Activated CD8-positive, alpha-beta memory T cell treated with anti-CD3 and anti-CD28 coated beads for 48 hours (primary cell): ENCODE measurements around the gene FRMD4A.
"Not testable (repeated sequence)": the region's sequence is repeated elsewhere in the genome, so short reads cannot be mapped to it uniquely, and the experiment has no call there.

ENCODE experiments used
- DNase-seq, 3 experiments: peaks; one replicate each; pipeline ENCODE4 v3.0.0-alpha.2; 2020; ENCODE audit warnings: low read depth in 2 of 3, low spot score in 2 of 3

FRMD4A gene

GRCh38 chr10:13860886-13861285, 469.8 kb downstream of the FRMD4A start:
- no peak for DNase-seq

GRCh38 chr10:13859979-13860654, 470.6 kb downstream of the FRMD4A start:
- no peak for DNase-seq

- no peak for DNase-seq
Measured at GRCh38 chr10:13858709-13859108, 472.0 kb downstream of the FRMD4A start.

GRCh38 chr10:13857451-13857850, 473.3 kb downstream of the FRMD4A start:
- no peak for DNase-seq

GRCh38 chr10:13853854-13854253, 476.9 kb downstream of the FRMD4A start:
- no peak for DNase-seq

- DNase-seq = no peak
Measured at GRCh38 chr10:13852872-13853271, 477.9 kb downstream of the FRMD4A start.

GRCh38 chr10:13851906-13852305, 478.8 kb downstream of the FRMD4A start:
- no peak for DNase-seq

- DNase-seq = no peak
Measured at GRCh38 chr10:13848520-13849445, 481.9 kb downstream of the FRMD4A start.

- no peak for DNase-seq
Measured at GRCh38 chr10:13847201-13847631, 483.5 kb downstream of the FRMD4A start.

GRCh38 chr10:13845897-13846296, 484.8 kb downstream of the FRMD4A start:
- no peak for DNase-seq

- no peak for DNase-seq
Measured at GRCh38 chr10:13844651-13845050, 486.1 kb downstream of the FRMD4A start.

- DNase-seq = no peak
Measured at GRCh38 chr10:13842117-13842516, 488.6 kb downstream of the FRMD4A start.

- DNase-seq = no peak
Measured at GRCh38 chr10:13840036-13840435, 490.7 kb downstream of the FRMD4A start.

GRCh38 chr10:13839430-13839990, 491.2 kb downstream of the FRMD4A start:
- no peak for DNase-seq

- DNase-seq = no peak
Measured at GRCh38 chr10:13839030-13839429, 491.7 kb downstream of the FRMD4A start.

GRCh38 chr10:13837966-13838365, 492.8 kb downstream of the FRMD4A start:
- no peak for DNase-seq

- DNase-seq = no peak
Measured at GRCh38 chr10:13834581-13835286, 496.0 kb downstream of the FRMD4A start.

GRCh38 chr10:13831711-13832141, 499.0 kb downstream of the FRMD4A start:
- DNase-seq = no peak

- no peak for DNase-seq
Measured at GRCh38 chr10:13830385-13830784, 500.3 kb downstream of the FRMD4A start.

GRCh38 chr10:13829790-13830189, 500.9 kb downstream of the FRMD4A start:
- no peak for DNase-seq

GRCh38 chr10:13828284-13828683, 502.4 kb downstream of the FRMD4A start:
- not testable (repeated sequence) for DNase-seq
